ENCODE data around the gene FAM83F.
"Not testable (repeated sequence)": the region's sequence is repeated elsewhere in the genome, so short reads cannot be mapped to it uniquely, and the experiment has no call there.

FAM83F gene

GRCh38 chr22:40023341-40023841 lies 28.6 kb downstream of the FAM83F start:
- Histone ChIP-seq H3K9me3 (ENCODE audit: low read length) (no peaks in the 10 kb centered on the region), H3K4me3 (ENCODE audit: low read depth in 1 of 2, low read length in 2 of 2) (no peak overlapping the region), H3K4me1 (ENCODE audit: insufficient read depth, low read length) (no peaks in the 10 kb centered on the region), H3K9ac (ENCODE audit: low read length) (no peak overlapping the region), H3K27me3 (ENCODE audit: control insufficient read depth in 1 of 2, insufficient read depth in 2 of 2, low read length in 2 of 2) (no peaks in the 10 kb centered on the region), H3K36me3 (ENCODE audit: insufficient read depth, low read length) (no peaks in the 10 kb centered on the region), H3K27ac (ENCODE audit: low read depth, low read length) (no peak overlapping the region)

GRCh38 chr22:40024201-40025061 lies 29.7 kb downstream of the FAM83F start:
- Histone ChIP-seq H3K4me1 (ENCODE audit: insufficient read depth, low read length) (no peaks in the 10 kb centered on the region), H3K9me3 (ENCODE audit: low read length) (no peaks in the 10 kb centered on the region), H3K27me3 (ENCODE audit: control insufficient read depth in 1 of 2, insufficient read depth in 2 of 2, low read length in 2 of 2) (no peaks in the 10 kb centered on the region), H3K36me3 (ENCODE audit: insufficient read depth, low read length) (no peaks in the 10 kb centered on the region), H3K9ac (ENCODE audit: low read length) (no peak overlapping the region), H3K4me3 (ENCODE audit: low read depth in 1 of 2, low read length in 2 of 2) (no peak overlapping the region), H3K27ac (ENCODE audit: low read depth, low read length) (no peak overlapping the region)

- not testable (repeated sequence) for H3K9ac ChIP-seq (ENCODE audit: low read length); H3K36me3 ChIP-seq (ENCODE audit: insufficient read depth, low read length); H3K27me3 ChIP-seq (ENCODE audit: control insufficient read depth in 1 of 2, insufficient read depth in 2 of 2, low read length in 2 of 2); H3K4me1 ChIP-seq (ENCODE audit: insufficient read depth, low read length); H3K4me3 ChIP-seq (ENCODE audit: low read depth in 1 of 2, low read length in 2 of 2); H3K9me3 ChIP-seq (ENCODE audit: low read length); H3K27ac ChIP-seq (ENCODE audit: low read depth, low read length)
Measured at GRCh38 chr22:40025062-40025379, 30.3 kb downstream of the FAM83F start.

- Histone ChIP-seq H3K9me3 (ENCODE audit: low read length) (no peaks in the 10 kb centered on the region), H3K27ac (ENCODE audit: low read depth, low read length) (no peak overlapping the region), H3K27me3 (ENCODE audit: control insufficient read depth in 1 of 2, insufficient read depth in 2 of 2, low read length in 2 of 2) (no peaks in the 10 kb centered on the region), H3K4me3 (ENCODE audit: low read depth in 1 of 2, low read length in 2 of 2) (no peak overlapping the region), H3K36me3 (ENCODE audit: insufficient read depth, low read length) (no peaks in the 10 kb centered on the region), H3K9ac (ENCODE audit: low read length) (no peak overlapping the region), H3K4me1 (ENCODE audit: insufficient read depth, low read length) (no peaks in the 10 kb centered on the region)
Measured at GRCh38 chr22:40025856-40026255, 31.1 kb downstream of the FAM83F start.

GRCh38 chr22:40026641-40027040 lies 31.9 kb downstream of the FAM83F start:
- no peaks in the 10 kb centered on the region for H3K9me3 ChIP-seq (ENCODE audit: low read length)
- no peak overlapping the region for H3K4me3 ChIP-seq (ENCODE audit: low read depth in 1 of 2, low read length in 2 of 2)
- no peaks in the 10 kb centered on the region for H3K4me1 ChIP-seq (ENCODE audit: insufficient read depth, low read length)
- H3K27ac ChIP-seq (ENCODE audit: low read depth, low read length), result no peak overlapping the region
- no peaks in the 10 kb centered on the region for H3K27me3 ChIP-seq (ENCODE audit: control insufficient read depth in 1 of 2, insufficient read depth in 2 of 2, low read length in 2 of 2)
- H3K36me3 ChIP-seq (ENCODE audit: insufficient read depth, low read length), result no peaks in the 10 kb centered on the region
- no peak overlapping the region for H3K9ac ChIP-seq (ENCODE audit: low read length)

GRCh38 chr22:40027191-40028097 lies 32.7 kb downstream of the FAM83F start:
- Histone ChIP-seq H3K9ac (ENCODE audit: low read length) (no peak overlapping the region), H3K9me3 (ENCODE audit: low read length) (no peaks in the 10 kb centered on the region), H3K27me3 (ENCODE audit: control insufficient read depth in 1 of 2, insufficient read depth in 2 of 2, low read length in 2 of 2) (no peaks in the 10 kb centered on the region), H3K4me3 (ENCODE audit: low read depth in 1 of 2, low read length in 2 of 2) (no peak overlapping the region), H3K36me3 (ENCODE audit: insufficient read depth, low read length) (no peaks in the 10 kb centered on the region), H3K27ac (ENCODE audit: low read depth, low read length) (no peak overlapping the region), H3K4me1 (ENCODE audit: insufficient read depth, low read length) (no peaks in the 10 kb centered on the region)

- no peak overlapping the region for H3K27ac ChIP-seq (ENCODE audit: low read depth, low read length)
- no peaks in the 10 kb centered on the region for H3K36me3 ChIP-seq (ENCODE audit: insufficient read depth, low read length)
- no peak overlapping the region for H3K9ac ChIP-seq (ENCODE audit: low read length)
Measured at GRCh38 chr22:40028098-40028425, 33.3 kb downstream of the FAM83F start.

GRCh38 chr22:40029189-40029890 lies 34.6 kb downstream of the FAM83F start:
- Histone ChIP-seq H3K4me3 (ENCODE audit: low read depth in 1 of 2, low read length in 2 of 2) (no peak overlapping the region), H3K27ac (ENCODE audit: low read depth, low read length) (no peak overlapping the region), H3K9me3 (ENCODE audit: low read length) (no peaks in the 10 kb centered on the region), H3K27me3 (ENCODE audit: control insufficient read depth in 1 of 2, insufficient read depth in 2 of 2, low read length in 2 of 2) (no peaks in the 10 kb centered on the region), H3K9ac (ENCODE audit: low read length) (no peak overlapping the region), H3K4me1 (ENCODE audit: insufficient read depth, low read length) (no peaks in the 10 kb centered on the region), H3K36me3 (ENCODE audit: insufficient read depth, low read length) (no peaks in the 10 kb centered on the region)

More at GRCh38 chr22:40028098-40028425, 33.3 kb downstream of the FAM83F start:
- no peaks in the 10 kb centered on the region for H3K4me1 ChIP-seq (ENCODE audit: insufficient read depth, low read length)
- H3K9me3 ChIP-seq (ENCODE audit: low read length), result no peaks in the 10 kb centered on the region
- H3K27me3 ChIP-seq (ENCODE audit: control insufficient read depth in 1 of 2, insufficient read depth in 2 of 2, low read length in 2 of 2), result no peaks in the 10 kb centered on the region
- no peak overlapping the region for H3K4me3 ChIP-seq (ENCODE audit: low read depth in 1 of 2, low read length in 2 of 2)

GRCh38 chr22:40030026-40030757 lies 35.4 kb downstream of the FAM83F start:
- H3K27ac ChIP-seq (ENCODE audit: low read depth, low read length), result no peak overlapping the region
- no peaks in the 10 kb centered on the region for H3K36me3 ChIP-seq (ENCODE audit: insufficient read depth, low read length)
- no peak overlapping the region for H3K4me3 ChIP-seq (ENCODE audit: low read depth in 1 of 2, low read length in 2 of 2)
- H3K27me3 ChIP-seq (ENCODE audit: control insufficient read depth in 1 of 2, insufficient read depth in 2 of 2, low read length in 2 of 2), result no peaks in the 10 kb centered on the region
- no peaks in the 10 kb centered on the region for H3K4me1 ChIP-seq (ENCODE audit: insufficient read depth, low read length)
- H3K9ac ChIP-seq (ENCODE audit: low read length), result no peak overlapping the region
- H3K9me3 ChIP-seq (ENCODE audit: low read length), result no peaks in the 10 kb centered on the region

- no peaks in the 10 kb centered on the region for H3K36me3 ChIP-seq (ENCODE audit: insufficient read depth, low read length)
- H3K27me3 ChIP-seq (ENCODE audit: control insufficient read depth in 1 of 2, insufficient read depth in 2 of 2, low read length in 2 of 2), result no peaks in the 10 kb centered on the region
- no peak overlapping the region for H3K27ac ChIP-seq (ENCODE audit: low read depth, low read length)
- H3K9ac ChIP-seq (ENCODE audit: low read length), result no peak overlapping the region
- no peaks in the 10 kb centered on the region for H3K9me3 ChIP-seq (ENCODE audit: low read length)
- no peaks in the 10 kb centered on the region for H3K4me1 ChIP-seq (ENCODE audit: insufficient read depth, low read length)
- no peak overlapping the region for H3K4me3 ChIP-seq (ENCODE audit: low read depth in 1 of 2, low read length in 2 of 2)
Measured at GRCh38 chr22:40030758-40031095, 36.0 kb downstream of the FAM83F start.
